ENCODE measurements around the gene TMEM269. TPM values are rescaled to one million over a fixed set of nuclear protein-coding genes. Genes with fewer than 3 reads are reported as not detected.

The TMEM269 gene
- total and polyA plus RNA-seq, 7 donors, result 0.04 TPM; not detected in 6

GRCh38 chr1:42820813-42821212 is 36.0 kb downstream of the TMEM269 start:
- Histone ChIP-seq H3K9me3 (no peaks in the 10 kb centered on the region), H3K27me3 (no peaks in the 10 kb centered on the region), H3K4me3 (no peak overlapping the region), H3K4me1 (peaks cover 0 to 28% (median 15%) of the 10 kb centered on the region in 4 donors), H3K27ac (no peak overlapping the region), H3K36me3 (no peaks in the 10 kb centered on the region)
- intact Hi-C loops (cut with DNase I), result no loop called here
- DNase-seq, result no peak
- TF ChIP-seq POLR2AphosphoS5 (IDR thresholded peaks at IDR 0.05) (no peak), EP300 (IDR thresholded peaks at IDR 0.05) (no peak), CTCF (IDR thresholded peaks at IDR 0.05) (no peak), POLR2A (IDR thresholded peaks at IDR 0.05) (no peak)
- WGBS, 2 donors, result 81 to 87% methylated on average over 1 of the region's 1 CpG

- no peaks in the 10 kb centered on the region for H3K9me3 ChIP-seq
Measured at GRCh38 chr1:42821690-42822089, 36.9 kb downstream of the TMEM269 start.

GRCh38 chr1:42822800-42823392 is 38.1 kb downstream of the TMEM269 start:
- WGBS, 2 donors, result 77 to 81% methylated on average over 2 of the region's 2 CpGs
- H3K4me3 ChIP-seq, result no peak overlapping the region
- H3K27me3 ChIP-seq, result no peaks in the 10 kb centered on the region
- intact Hi-C loops (cut with DNase I), result no loop called here
- no peak for DNase-seq
- no peak overlapping the region for H3K27ac ChIP-seq
- H3K4me1 ChIP-seq, result peaks cover 0 to 15% (median 4%) of the 10 kb centered on the region in 4 donors
- TF ChIP-seq POLR2AphosphoS5 (IDR thresholded peaks at IDR 0.05), result no peak
- TF ChIP-seq POLR2A (IDR thresholded peaks at IDR 0.05), result no peak
- no peak for TF ChIP-seq EP300 (IDR thresholded peaks at IDR 0.05)
- no peak for TF ChIP-seq CTCF (IDR thresholded peaks at IDR 0.05)
- no peaks in the 10 kb centered on the region for H3K36me3 ChIP-seq
- H3K9me3 ChIP-seq, result no peaks in the 10 kb centered on the region

More at GRCh38 chr1:42821690-42822089, 36.9 kb downstream of the TMEM269 start:
- H3K4me3 ChIP-seq, result no peak overlapping the region
- WGBS, 2 donors, result 96% methylated on average over 2 of the region's 2 CpGs
- intact Hi-C loops (cut with DNase I), result no loop called here
- H3K27ac ChIP-seq, result no peak overlapping the region
- TF ChIP-seq EP300 (IDR thresholded peaks at IDR 0.05) (no peak), CTCF (IDR thresholded peaks at IDR 0.05) (no peak), POLR2A (IDR thresholded peaks at IDR 0.05) (no peak), POLR2AphosphoS5 (IDR thresholded peaks at IDR 0.05) (no peak)
- H3K4me1 ChIP-seq, result peaks cover 0 to 19% (median 7%) of the 10 kb centered on the region in 4 donors
- no peak for DNase-seq
- no peaks in the 10 kb centered on the region for H3K27me3 ChIP-seq
- H3K36me3 ChIP-seq, result no peaks in the 10 kb centered on the region

GRCh38 chr1:42824481-42825035 is 39.8 kb downstream of the TMEM269 start:
- 96% methylated on average over 4 of the region's 4 CpGs for WGBS, 2 donors
- no peak for TF ChIP-seq POLR2A (IDR thresholded peaks at IDR 0.05)
- TF ChIP-seq EP300 (IDR thresholded peaks at IDR 0.05), result no peak
- TF ChIP-seq POLR2AphosphoS5 (IDR thresholded peaks at IDR 0.05), result no peak
- no peak for TF ChIP-seq CTCF (IDR thresholded peaks at IDR 0.05)
- Histone ChIP-seq H3K27ac (no peak overlapping the region), H3K9me3 (no peaks in the 10 kb centered on the region), H3K36me3 (peaks cover 0 to 4% (median 0%) of the 10 kb centered on the region in 4 donors), H3K4me3 (no peak overlapping the region), H3K27me3 (no peaks in the 10 kb centered on the region), H3K4me1 (peaks cover 0 to 12% (median 3%) of the 10 kb centered on the region in 4 donors)
- intact Hi-C loops (cut with DNase I), result no loop called here
- no peak for DNase-seq
